Stimulated activated CD8-positive, alpha-beta memory T cell treated with anti-CD3 and anti-CD28 coated beads, Interleukin-2, amount 100 ng/mL, for 48 hours (primary cell): Measurements from ENCODE around the gene GLB1L.

Source experiments
- DNase-seq, 2 donors: peaks; one replicate each; pipeline ENCODE4 v3.0.0-alpha.2; 2020; ENCODE audit warnings: low read depth in 2 of 2

GLB1L gene

GRCh38 chr2:219252900-219253752, 7.9 kb upstream of the GLB1L start, which contains the start of gene TUBA4B:
TSS of gene TUBA4B (plus strand) at chr2:219253243. CDS start at chr2:219253408, 165 bp downstream.
- no peak for DNase-seq

- no peak for DNase-seq
These were observed 7.3 kb upstream of the GLB1L start for GRCh38 chr2:219252570-219252899.

GRCh38 chr2:219252084-219252483, 6.8 kb upstream of the GLB1L start:
- no peak for DNase-seq

GRCh38 chr2:219251656-219252055, 6.4 kb upstream of the GLB1L start:
- DNase-seq: no peak

GRCh38 chr2:219250049-219250781, 5.0 kb upstream of the GLB1L start:
- DNase-seq: no peak

- DNase-seq: no peak
These were observed 4.1 kb upstream of the GLB1L start for GRCh38 chr2:219249203-219249980.

DNA sequence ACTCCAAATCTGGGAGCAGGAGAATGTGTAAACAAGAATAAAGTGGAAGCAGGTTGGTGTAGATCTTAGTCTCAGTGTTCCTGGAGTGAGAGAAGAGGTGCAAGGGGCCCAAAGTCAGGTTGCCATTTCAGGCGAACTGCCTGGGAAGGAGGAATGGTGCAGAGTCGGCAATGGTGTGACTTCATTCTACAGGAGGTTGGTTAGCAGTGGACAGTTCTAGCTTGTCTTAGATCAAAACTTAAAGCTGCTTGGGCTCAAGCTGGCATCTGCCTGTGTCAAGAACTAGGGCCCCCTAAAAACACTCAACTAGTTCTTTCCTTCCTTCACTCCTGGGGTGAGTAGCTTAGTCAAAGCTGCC, 3.6 kb upstream of the GLB1L start:
- no peak for DNase-seq

GRCh38 chr2:219247678-219248642, 2.7 kb upstream of the GLB1L start:
- no peak for DNase-seq

DNA sequence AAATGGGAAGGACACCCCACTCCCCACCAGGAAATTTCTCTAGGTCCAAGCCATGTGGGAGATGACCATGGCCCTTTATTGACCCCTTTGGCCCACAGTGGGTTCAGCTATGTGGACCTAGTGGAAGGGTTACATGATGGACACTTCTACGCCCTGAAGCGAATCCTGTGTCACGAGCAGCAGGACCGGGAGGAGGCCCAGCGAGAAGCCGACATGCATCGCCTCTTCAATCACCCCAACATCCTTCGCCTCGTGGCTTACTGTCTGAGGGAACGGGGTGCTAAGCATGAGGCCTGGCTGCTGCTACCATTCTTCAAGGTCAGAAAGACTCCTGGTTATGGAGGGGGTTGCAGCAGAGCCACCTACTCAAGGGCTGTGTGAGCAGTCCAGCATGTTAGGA, 1.3 kb upstream of the GLB1L start:
- DNase-seq: no peak

DNA sequence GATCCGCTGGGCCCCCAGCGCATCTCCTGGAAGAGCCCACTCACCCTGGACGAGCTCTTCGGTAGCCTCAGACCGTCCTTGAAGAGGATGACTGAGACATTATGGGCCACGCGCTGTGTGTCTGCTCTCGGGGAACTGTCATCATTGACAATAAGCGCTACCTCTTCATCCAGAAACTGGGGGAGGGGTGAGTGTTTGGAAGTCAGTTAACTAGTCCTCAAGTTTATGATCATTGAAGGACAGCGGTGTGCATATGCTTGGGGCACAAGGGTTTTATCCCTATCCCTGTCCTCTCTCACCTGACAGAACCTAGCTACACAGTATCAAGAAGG, 621 bp upstream of the GLB1L start:
- no peak for DNase-seq

GRCh38 chr2:219244789-219245147, 476 bp downstream of the GLB1L start:
- no peak for DNase-seq

- no peak for DNase-seq
These were observed 1.9 kb downstream of the GLB1L start for GRCh38 chr2:219243291-219243761.

- DNase-seq: no peak
These were observed 10.9 kb downstream of the GLB1L start for GRCh38 chr2:219234331-219234730.

GRCh38 chr2:219230059-219230540, 15.1 kb downstream of the GLB1L start:
- no peak for DNase-seq

DNA sequence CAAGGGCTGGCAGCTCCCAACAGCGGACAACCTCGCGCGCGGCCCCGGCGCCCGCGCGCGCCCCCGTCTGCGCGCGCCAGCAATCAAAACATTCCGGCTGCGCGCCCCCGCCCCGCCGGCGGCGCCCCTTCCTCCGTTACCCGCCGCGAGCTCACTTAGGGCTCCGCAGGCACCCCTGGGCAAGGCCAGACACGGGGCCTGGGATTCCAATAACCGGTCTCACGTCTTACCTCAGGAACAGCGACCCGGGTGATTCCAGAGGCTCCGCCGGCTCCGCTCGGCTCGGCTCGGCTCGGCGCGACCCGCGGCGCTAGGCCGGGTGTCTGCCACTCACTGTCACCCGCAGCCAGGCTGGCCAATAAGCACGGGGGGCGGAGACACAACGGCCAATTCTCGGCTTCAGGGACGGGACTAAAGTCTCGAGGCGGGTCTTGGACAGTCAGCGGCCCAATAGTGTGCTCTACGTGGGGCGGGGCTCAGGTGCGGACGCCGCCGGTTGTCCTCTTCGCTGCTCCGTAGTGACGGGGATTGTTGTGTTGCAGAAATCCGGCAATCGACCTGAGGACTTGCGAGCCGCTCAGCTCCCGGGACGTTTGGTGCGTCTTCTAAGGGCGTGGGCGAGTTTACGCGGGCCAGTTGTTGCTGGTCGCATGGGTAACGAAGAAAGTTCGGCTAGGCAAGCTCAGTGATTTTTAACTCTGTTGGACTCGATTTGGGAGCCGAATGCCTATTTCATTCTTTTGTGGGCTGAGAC, 15.8 kb downstream of the GLB1L start, which contains the start of the genes ANKZF1 and ATG9A:
Gene ANKZF1, plus strand, starts transcription at position 502 of the 754 bp plus-strand sequence. CDS start 452 bp downstream, outside the sequence.
Gene ATG9A, minus strand, starts transcription at position 332 of the 754 bp plus-strand sequence. CDS start 1,612 bp downstream, outside the sequence.
- DNase-seq: peak; percentile 95 to 97

DNA sequence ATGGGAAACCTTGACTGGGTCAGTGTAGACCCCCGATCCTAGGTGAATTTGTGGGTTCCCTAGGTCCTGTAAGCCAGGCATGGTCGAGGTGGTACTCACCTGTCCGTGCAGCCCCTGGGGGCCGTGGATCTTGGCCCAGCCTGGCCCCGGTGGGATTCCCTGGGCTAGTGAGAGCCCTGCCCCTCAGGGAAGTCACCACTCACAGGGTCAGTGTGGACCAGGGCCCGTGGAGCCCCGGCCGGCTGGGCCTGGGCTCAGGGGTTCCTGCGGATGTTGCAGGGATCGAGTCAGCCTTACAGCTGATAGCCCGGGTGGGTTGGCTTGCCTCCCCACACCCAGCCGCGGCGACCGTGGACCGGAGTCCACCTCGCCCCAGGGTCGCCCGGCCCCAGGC, 16.3 kb downstream of the GLB1L start:
- DNase-seq: no peak

GRCh38 chr2:219228041-219228910, 17.0 kb downstream of the GLB1L start:
- no peak for DNase-seq

DNA sequence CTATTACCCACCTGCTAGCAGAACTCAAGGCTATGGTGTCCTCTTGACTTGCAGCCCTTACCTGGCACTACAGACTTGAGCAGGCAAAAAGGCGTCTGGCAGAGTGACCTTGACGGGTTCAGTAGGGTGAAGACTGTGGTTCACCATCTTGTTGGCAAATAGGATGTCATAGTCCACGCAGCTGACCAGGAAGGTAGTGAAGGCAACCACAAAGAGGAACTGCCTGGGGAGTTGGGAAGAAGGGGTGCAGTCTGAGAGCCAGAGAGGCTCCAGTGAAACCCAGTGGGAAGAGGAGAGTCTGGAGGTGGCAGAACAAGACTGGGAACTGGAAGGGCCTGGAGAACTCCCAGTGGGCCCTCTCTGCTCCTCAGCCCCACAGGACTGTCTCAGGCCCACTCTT, 19.9 kb downstream of the GLB1L start:
- DNase-seq: no peak
